HEK293 (cell line): ENCODE data around the gene ADCY6.

Experiments
- CTCF ChIA-PET: fragments of 350-600 bp; formaldehyde crosslinking; extraction: SDS; loops from one replicate; lab custom pipeline; 2021; ENCODE audit warnings: antibody characterized with exemption; lab: Yijun Ruan, JAX
- POLR2A ChIA-PET: fragments of 300-600 bp; formaldehyde crosslinking; extraction: SDS; loops from one replicate; lab custom pipeline; 2020; ENCODE audit warnings: antibody characterized with exemption, inconsistent platforms; lab: Yijun Ruan, JAX
- H3K27ac ChIP-seq: fragments of 200-500 bp; sonication (Bioruptor generic); 2 replicates; pipeline ENCODE4 v1.5.1; 2014; ENCODE audit warnings: low read depth, low read length, control low read depth, inconsistent platforms; ENCODE audit errors: extremely low read depth
- H3K36me3 ChIP-seq, 2 experiments: fragments of 200-500 bp in 1 of 2; sonication (Bioruptor generic) in 1 of 2; 1 replicate in 1 of 2; 2 replicates in 1 of 2; pipeline ENCODE4 v1.5.1; 2014 to 2017; ENCODE audit warnings: inconsistent platforms in 2 of 2, low read length in 2 of 2; ENCODE audit not compliant: control insufficient read depth in 2 of 2, insufficient read depth in 1 of 2
- H3K4me1 ChIP-seq: fragments of 200-500 bp; sonication (Bioruptor generic); 2 replicates; pipeline ENCODE4 v1.5.1; 2014; ENCODE audit warnings: mild to moderate bottlenecking, low read length, inconsistent platforms; ENCODE audit not compliant: control insufficient read depth, insufficient read depth
- H3K4me3 ChIP-seq: 2 replicates; pipeline ENCODE4 v1.5.1; 2011; ENCODE audit warnings: low read depth, mild to moderate bottlenecking, control low read depth, low read length, moderate library complexity
- H3K9me3 ChIP-seq: fragments of 200-500 bp; sonication (Bioruptor generic); 2 replicates; pipeline ENCODE4 v1.5.1; 2014; ENCODE audit warnings: low read depth, low read length, inconsistent platforms; ENCODE audit not compliant: control insufficient read depth, insufficient read depth
- BCL11A ChIP-seq: fragments of 450-650 bp; formaldehyde crosslinking; IDR thresholded peaks from 2 replicates; pipeline ENCODE4 v1.5.1; 2016; ENCODE audit warnings: low read depth, missing biosample characterization, missing genetic modification characterization
- HOXA7 ChIP-seq: sonication (generic); formaldehyde crosslinking; IDR thresholded peaks from 2 replicates; pipeline ENCODE4 v1.8.1; 2022; ENCODE audit warnings: missing genetic modification reagents, borderline replicate concordance
- PATZ1 ChIP-seq: fragments of 450-650 bp; formaldehyde crosslinking; IDR thresholded peaks from 2 replicates; pipeline ENCODE4 v1.5.1; 2016; ENCODE audit warnings: missing biosample characterization, missing genetic modification characterization
- PBX3 ChIP-seq: sonication (generic); formaldehyde crosslinking; IDR thresholded peaks from 2 replicates; pipeline ENCODE4 v1.8.1; 2022; ENCODE audit warnings: mild to moderate bottlenecking, moderate library complexity, missing genetic modification reagents
- SCRT2 ChIP-seq: fragments of 450-650 bp; formaldehyde crosslinking; IDR thresholded peaks from 2 replicates; pipeline ENCODE4 v1.5.1; 2016; ENCODE audit warnings: missing biosample characterization, missing genetic modification characterization
- WT1 ChIP-seq: fragments of 450-650 bp; formaldehyde crosslinking; IDR thresholded peaks from 2 replicates; pipeline ENCODE4 v1.5.1; 2016; ENCODE audit warnings: missing biosample characterization, missing genetic modification characterization
- ZFHX2 ChIP-seq: fragments of 450-650 bp; formaldehyde crosslinking; conservative IDR thresholded peaks from 2 replicates; pipeline ENCODE4 v1.5.1; 2016; ENCODE audit warnings: missing biosample characterization, missing genetic modification characterization
- ZIC2 ChIP-seq: fragments of 450-650 bp; formaldehyde crosslinking; IDR thresholded peaks from 2 replicates; pipeline ENCODE4 v1.5.1; 2016; ENCODE audit warnings: missing biosample characterization, missing genetic modification characterization
- ZNF132 ChIP-seq: fragments of 450-650 bp; formaldehyde crosslinking; IDR thresholded peaks from 2 replicates; pipeline ENCODE4 v1.5.1; 2017; ENCODE audit warnings: missing biosample characterization, missing genetic modification characterization, borderline replicate concordance
- ZNF133 ChIP-seq: fragments of 450-650 bp; formaldehyde crosslinking; IDR thresholded peaks from 2 replicates; pipeline ENCODE4 v1.5.1; 2016; ENCODE audit warnings: missing biosample characterization, missing genetic modification characterization
- ZNF19 ChIP-seq: fragments of 450-650 bp; formaldehyde crosslinking; IDR thresholded peaks from 2 replicates; pipeline ENCODE4; 2016; ENCODE audit warnings: missing biosample characterization, missing genetic modification characterization, low read depth
- ZNF223 ChIP-seq: fragments of 450-650 bp; formaldehyde crosslinking; IDR thresholded peaks from 2 replicates; pipeline ENCODE4 v1.5.1; 2016; ENCODE audit warnings: missing biosample characterization, missing genetic modification characterization
- ZNF24 ChIP-seq: fragments of 450-650 bp; formaldehyde crosslinking; IDR thresholded peaks from 2 replicates; pipeline ENCODE4 v1.5.1; 2016; ENCODE audit warnings: missing biosample characterization, missing genetic modification characterization
- ZNF266 ChIP-seq: fragments of 450-650 bp; formaldehyde crosslinking; IDR thresholded peaks from 2 replicates; pipeline ENCODE4 v1.5.1; 2016; ENCODE audit warnings: missing biosample characterization, missing genetic modification characterization, low read depth
- ZNF274 ChIP-seq, 2 experiments: fragments of 200-500 bp in 1 of 2; fragments of 450-650 bp in 1 of 2; sonication (Bioruptor generic) in 1 of 2; formaldehyde crosslinking in 1 of 2; IDR thresholded peaks; 2 replicates each; pipeline versions ENCODE4 v1.5.1 to v1.6.1; 2014 to 2016; ENCODE audit warnings: borderline replicate concordance in 1 of 2, inconsistent platforms in 1 of 2, low read length in 1 of 2, missing biosample characterization in 1 of 2, missing genetic modification characterization in 1 of 2
- ZNF362 ChIP-seq: fragments of 450-650 bp; formaldehyde crosslinking; IDR thresholded peaks from 2 replicates; pipeline ENCODE4 v1.5.1; 2016; ENCODE audit warnings: missing biosample characterization, missing genetic modification characterization
- ZNF398 ChIP-seq: fragments of 450-650 bp; formaldehyde crosslinking; IDR thresholded peaks from 2 replicates; pipeline ENCODE4 v1.5.1; 2017; ENCODE audit warnings: missing biosample characterization, missing genetic modification characterization
- ZNF530 ChIP-seq: fragments of 450-650 bp; formaldehyde crosslinking; IDR thresholded peaks from 2 replicates; pipeline ENCODE4 v1.5.1; 2016; ENCODE audit warnings: low read depth, missing biosample characterization, missing genetic modification characterization
- ZNF561 ChIP-seq: fragments of 450-650 bp; IDR thresholded peaks from 2 replicates; pipeline ENCODE4 v1.5.1; 2018; ENCODE audit warnings: missing biosample characterization, missing genetic modification characterization, borderline replicate concordance
- ZNF791 ChIP-seq: fragments of 450-650 bp; formaldehyde crosslinking; IDR thresholded peaks from 2 replicates; pipeline ENCODE4 v1.5.1; 2016; ENCODE audit warnings: missing biosample characterization, missing genetic modification characterization
- ZSCAN16 ChIP-seq: fragments of 450-650 bp; formaldehyde crosslinking; IDR thresholded peaks from 2 replicates; pipeline ENCODE4 v1.5.1; 2016; ENCODE audit warnings: missing biosample characterization, missing genetic modification characterization
- TF ChIP-seq, protein P1 (sequence below): fragments of 450-650 bp; formaldehyde crosslinking; IDR thresholded peaks from 2 replicates; pipeline ENCODE4 v1.5.1; 2016; ENCODE audit warnings: missing biosample characterization, missing genetic modification characterization
- TF ChIP-seq, protein P2 (sequence below): fragments of 450-650 bp; formaldehyde crosslinking; IDR thresholded peaks from 2 replicates; pipeline ENCODE4 v1.5.1; 2016; ENCODE audit warnings: missing biosample characterization, missing genetic modification characterization

Gene ADCY6

GRCh38 chr12:48768736-48769135 is 20.2 kb downstream of the ADCY6 start (continued):
- TF ChIP-seq ZNF791 (tag by site-specific recombination) (no peak), WT1 (tag by site-specific recombination) (no peak), ZNF362 (no peak), ZNF24 (tag by site-specific recombination) (no peak), ZIC2 (tag by site-specific recombination) (no peak), ZNF266 (tag by site-specific recombination) (no peak), BCL11A (tag by site-specific recombination) (no peak)

- peaks cover 13 to 75% of the 10 kb centered on the region in 2 experiments for H3K36me3 ChIP-seq
- H3K9me3 ChIP-seq = no peaks in the 10 kb centered on the region
- POLR2A ChIA-PET = interaction anchor here (1.2 kb wide), 1 partner anchor 21 kb away, joined by 3 read pairs; the partner anchor contains the start of gene ADCY6
- H3K4me3 ChIP-seq = no peak overlapping the region
- H3K27ac ChIP-seq = no peak overlapping the region
- no peak for TF ChIP-seq PBX3 (CRISPR knock-in tag)
- TF ChIP-seq ZIC2 (tag by site-specific recombination) = peak; percentile 76
- TF ChIP-seq, protein P1, sequence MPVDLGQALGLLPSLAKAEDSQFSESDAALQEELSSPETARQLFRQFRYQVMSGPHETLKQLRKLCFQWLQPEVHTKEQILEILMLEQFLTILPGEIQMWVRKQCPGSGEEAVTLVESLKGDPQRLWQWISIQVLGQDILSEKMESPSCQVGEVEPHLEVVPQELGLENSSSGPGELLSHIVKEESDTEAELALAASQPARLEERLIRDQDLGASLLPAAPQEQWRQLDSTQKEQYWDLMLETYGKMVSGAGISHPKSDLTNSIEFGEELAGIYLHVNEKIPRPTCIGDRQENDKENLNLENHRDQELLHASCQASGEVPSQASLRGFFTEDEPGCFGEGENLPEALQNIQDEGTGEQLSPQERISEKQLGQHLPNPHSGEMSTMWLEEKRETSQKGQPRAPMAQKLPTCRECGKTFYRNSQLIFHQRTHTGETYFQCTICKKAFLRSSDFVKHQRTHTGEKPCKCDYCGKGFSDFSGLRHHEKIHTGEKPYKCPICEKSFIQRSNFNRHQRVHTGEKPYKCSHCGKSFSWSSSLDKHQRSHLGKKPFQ (tag by site-specific recombination) = no peak
- no peak for TF ChIP-seq ZNF274 (IDR thresholded peaks at IDR 0.05; ENCODE audit: low read length)
- TF ChIP-seq ZNF274 (tag by site-specific recombination; IDR thresholded peaks at IDR 0.05; ENCODE audit: borderline replicate concordance) = no peak
- TF ChIP-seq, protein P2, sequence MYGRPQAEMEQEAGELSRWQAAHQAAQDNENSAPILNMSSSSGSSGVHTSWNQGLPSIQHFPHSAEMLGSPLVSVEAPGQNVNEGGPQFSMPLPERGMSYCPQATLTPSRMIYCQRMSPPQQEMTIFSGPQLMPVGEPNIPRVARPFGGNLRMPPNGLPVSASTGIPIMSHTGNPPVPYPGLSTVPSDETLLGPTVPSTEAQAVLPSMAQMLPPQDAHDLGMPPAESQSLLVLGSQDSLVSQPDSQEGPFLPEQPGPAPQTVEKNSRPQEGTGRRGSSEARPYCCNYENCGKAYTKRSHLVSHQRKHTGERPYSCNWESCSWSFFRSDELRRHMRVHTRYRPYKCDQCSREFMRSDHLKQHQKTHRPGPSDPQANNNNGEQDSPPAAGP (tag by site-specific recombination) = no peak
- TF ChIP-seq ZNF223 (tag by site-specific recombination) = no peak
- TF ChIP-seq SCRT2 (tag by site-specific recombination) = no peak
- no peak for TF ChIP-seq ZNF132
- TF ChIP-seq ZNF19 (tag by site-specific recombination) = no peak
- CTCF ChIA-PET = interaction anchor here (0.6 to 1.2 kb wide), 2 partner anchors 47 to 86 kb away, joined by 3 to 7 read pairs; no protein-coding TSS in a partner anchor
- H3K4me1 ChIP-seq = no peaks in the 10 kb centered on the region
These were observed 20.7 kb downstream of the ADCY6 start for GRCh38 chr12:48768147-48768546.

- POLR2A ChIA-PET = interaction anchor here (1.2 kb wide), 1 partner anchor 21 kb away, joined by 3 read pairs; the partner anchor contains the start of gene ADCY6
- Histone ChIP-seq H3K27ac (no peak overlapping the region), H3K9me3 (no peaks in the 10 kb centered on the region), H3K4me3 (no peak overlapping the region), H3K36me3 (peaks cover 10 to 69% of the 10 kb centered on the region in 2 experiments; a peak in 2 of 3 replicates), H3K4me1 (no peaks in the 10 kb centered on the region)
- CTCF ChIA-PET = interaction anchor here (0.6 to 1.2 kb wide), 2 partner anchors 47 to 52 kb away, joined by 3 read pairs; no protein-coding TSS in a partner anchor
- no peak for TF ChIP-seq ZSCAN16 (tag by site-specific recombination)
- no peak for TF ChIP-seq ZFHX2 (tag by site-specific recombination)
- TF ChIP-seq ZNF530 (tag by site-specific recombination) = no peak
- TF ChIP-seq HOXA7 (CRISPR knock-in tag) = no peak
- no peak for TF ChIP-seq BCL11A (tag by site-specific recombination)
- no peak for TF ChIP-seq ZNF398 (tag by site-specific recombination)
- no peak for TF ChIP-seq PATZ1 (tag by site-specific recombination)
- TF ChIP-seq ZNF561 = no peak
- TF ChIP-seq ZNF133 (tag by site-specific recombination) = no peak
These were observed 21.4 kb downstream of the ADCY6 start for GRCh38 chr12:48767521-48767920.
